Thoracic aorta (tissue), 2 donors: ENCODE measurements around the gene ADAMTS17. TPM values are rescaled to one million over a fixed set of nuclear protein-coding genes. Genes with fewer than 3 reads are reported as not detected.

Source experiments
- ATAC-seq: fragments of 150-250 bp; one replicate; pipeline ENCODE4 v1.8.0; 2017; ENCODE audit warnings: low read depth; ENCODE audit not compliant: insufficient number of reproducible peaks, low FRiP score
- DNase-seq: peaks from one replicate; pipeline ENCODE4 v3.0.0-alpha.2; 2020; ENCODE audit warnings: low spot score
- H3K27ac ChIP-seq, 2 donors: fragments of 200-600 bp; sonication (generic); 1 replicate in 1 of 2; 2 replicates in 1 of 2; pipeline ENCODE4 v1.5.1; 2016; ENCODE audit warnings: mild to moderate bottlenecking in 2 of 2, moderate library complexity in 2 of 2
- H3K27me3 ChIP-seq: fragments of 200-600 bp; sonication (generic); replicated peaks from 2 replicates; pipeline ENCODE4 v1.6.0; 2016; ENCODE audit warnings: mild to moderate bottlenecking; ENCODE audit not compliant: insufficient read depth
- H3K36me3 ChIP-seq: fragments of 200-600 bp; sonication (generic); one replicate; pipeline ENCODE4 v1.5.1; 2016
- H3K4me1 ChIP-seq, 2 donors: fragments of 200-600 bp; sonication (generic); 1 replicate in 1 of 2; 2 replicates in 1 of 2; pipeline versions ENCODE4 v1.5.1 to v1.6.0; 2016; ENCODE audit warnings: low read depth in 2 of 2, mild to moderate bottlenecking in 1 of 2; ENCODE audit not compliant: control insufficient read depth in 1 of 2
- H3K4me3 ChIP-seq: fragments of 200-600 bp; sonication (generic); 2 replicates; pipeline ENCODE4 v1.5.1; 2016; ENCODE audit warnings: mild to moderate bottlenecking
- H3K9me3 ChIP-seq: fragments of 200-600 bp; sonication (generic); 2 replicates; pipeline ENCODE4 v1.5.1; 2016
- total RNA-seq, 2 donors: library from RNA; depleted of rRNA; stranded (reverse); fragments of >200 nt; gene quantifications; one replicate each; pipeline versions ENCODE4 v1.1.0 to v1.2.3, GENCODE V29; 2016
- TF ChIP-seq, protein P1 (sequence below): fragments of 200-600 bp; sonication (generic); IDR thresholded peaks from one replicate; pipeline ENCODE4 v1.5.1; 2019; ENCODE audit warnings: antibody characterized with exemption

Gene ADAMTS17
- total RNA-seq, 2 donors from 2014 or later = 2.8 to 8.1 TPM

DNA sequence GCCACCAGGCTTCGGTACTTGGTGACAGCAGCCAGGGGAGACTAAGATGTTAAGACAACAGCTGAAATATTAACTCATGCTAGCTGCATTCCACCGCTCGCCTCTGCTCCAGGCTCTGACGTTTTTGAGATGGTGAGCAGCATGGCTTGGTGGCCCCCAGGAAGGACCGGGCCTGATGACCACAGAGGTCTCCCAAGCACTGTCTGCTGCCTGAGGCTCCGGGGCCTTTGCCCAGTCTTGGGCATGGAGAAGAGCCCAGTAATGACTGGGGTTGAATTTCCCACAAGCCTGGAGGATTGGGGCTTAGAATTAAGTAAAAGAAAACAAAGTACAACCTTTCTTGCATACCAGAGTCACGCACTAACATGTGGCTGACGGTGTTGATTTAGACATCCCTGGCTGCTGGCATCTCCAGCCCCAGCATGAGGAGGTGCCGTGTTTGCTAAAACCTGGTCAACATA, 364.9 kb downstream of the ADAMTS17 start:
- H3K27me3 ChIP-seq = no peaks in the 10 kb centered on the region
- no peak overlapping the region for H3K27ac ChIP-seq
- TF ChIP-seq, protein P1, sequence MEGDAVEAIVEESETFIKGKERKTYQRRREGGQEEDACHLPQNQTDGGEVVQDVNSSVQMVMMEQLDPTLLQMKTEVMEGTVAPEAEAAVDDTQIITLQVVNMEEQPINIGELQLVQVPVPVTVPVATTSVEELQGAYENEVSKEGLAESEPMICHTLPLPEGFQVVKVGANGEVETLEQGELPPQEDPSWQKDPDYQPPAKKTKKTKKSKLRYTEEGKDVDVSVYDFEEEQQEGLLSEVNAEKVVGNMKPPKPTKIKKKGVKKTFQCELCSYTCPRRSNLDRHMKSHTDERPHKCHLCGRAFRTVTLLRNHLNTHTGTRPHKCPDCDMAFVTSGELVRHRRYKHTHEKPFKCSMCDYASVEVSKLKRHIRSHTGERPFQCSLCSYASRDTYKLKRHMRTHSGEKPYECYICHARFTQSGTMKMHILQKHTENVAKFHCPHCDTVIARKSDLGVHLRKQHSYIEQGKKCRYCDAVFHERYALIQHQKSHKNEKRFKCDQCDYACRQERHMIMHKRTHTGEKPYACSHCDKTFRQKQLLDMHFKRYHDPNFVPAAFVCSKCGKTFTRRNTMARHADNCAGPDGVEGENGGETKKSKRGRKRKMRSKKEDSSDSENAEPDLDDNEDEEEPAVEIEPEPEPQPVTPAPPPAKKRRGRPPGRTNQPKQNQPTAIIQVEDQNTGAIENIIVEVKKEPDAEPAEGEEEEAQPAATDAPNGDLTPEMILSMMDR = no peak
- no peak overlapping the region for H3K4me3 ChIP-seq
- H3K9me3 ChIP-seq = no peaks in the 10 kb centered on the region
- H3K36me3 ChIP-seq = no peaks in the 10 kb centered on the region
- no peak for ATAC-seq
- DNase-seq = no peak
- no peaks in the 10 kb centered on the region for H3K4me1 ChIP-seq

DNA sequence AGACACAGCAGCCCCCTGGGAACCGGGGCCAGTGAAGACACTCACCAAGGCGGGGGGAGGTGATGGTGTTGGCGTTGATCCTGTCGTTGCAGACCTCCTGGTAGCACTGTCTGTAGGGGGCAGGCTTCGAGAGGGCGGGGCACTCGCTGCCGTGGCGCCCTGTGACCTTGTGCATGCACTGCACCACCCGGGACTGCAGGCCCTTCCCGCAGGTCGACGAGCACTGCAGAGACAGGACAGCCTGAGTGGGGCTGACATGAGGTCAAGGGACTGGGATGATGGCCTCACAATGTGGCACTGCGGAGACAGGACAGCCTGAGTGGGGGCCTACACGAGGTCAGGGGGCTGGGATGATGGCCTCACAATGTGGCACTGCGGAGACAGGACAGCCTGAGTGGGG, 365.8 kb downstream of the ADAMTS17 start:
- Histone ChIP-seq H3K9me3 (no peaks in the 10 kb centered on the region), H3K27ac (no peak overlapping the region), H3K36me3 (no peaks in the 10 kb centered on the region), H3K4me1 (no peaks in the 10 kb centered on the region), H3K27me3 (no peaks in the 10 kb centered on the region), H3K4me3 (no peak overlapping the region)
- ATAC-seq (no peak), DNase-seq (no peak)
- TF ChIP-seq, protein P1 = no peak

DNA sequence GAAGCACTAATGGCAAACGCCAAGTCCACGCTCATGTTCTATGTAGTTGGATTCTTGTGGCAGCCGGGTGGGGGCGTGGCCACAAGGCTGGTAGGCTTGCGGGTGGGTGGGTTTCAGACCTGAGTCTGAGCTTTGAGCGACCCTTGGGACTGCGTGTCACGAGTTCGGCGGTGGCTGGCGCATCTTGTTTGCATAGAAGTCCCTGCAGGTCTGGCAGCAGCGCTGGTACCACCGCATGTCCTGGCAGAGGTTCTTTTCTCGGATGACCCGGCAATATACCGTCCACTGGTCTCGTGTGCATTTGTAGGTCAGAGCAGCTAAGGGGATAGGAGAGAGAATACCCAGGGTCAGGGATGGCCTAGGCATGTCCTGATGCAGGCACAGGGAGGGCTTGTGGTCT, 367.5 kb downstream of the ADAMTS17 start:
- H3K36me3 ChIP-seq = no peaks in the 10 kb centered on the region
- no peak for DNase-seq
- no peaks in the 10 kb centered on the region for H3K9me3 ChIP-seq
- no peak overlapping the region for H3K4me3 ChIP-seq
- TF ChIP-seq, protein P1 = no peak
- no peak overlapping the region for H3K27ac ChIP-seq
- H3K27me3 ChIP-seq = no peaks in the 10 kb centered on the region
- ATAC-seq = no peak
- H3K4me1 ChIP-seq = no peaks in the 10 kb centered on the region

DNA sequence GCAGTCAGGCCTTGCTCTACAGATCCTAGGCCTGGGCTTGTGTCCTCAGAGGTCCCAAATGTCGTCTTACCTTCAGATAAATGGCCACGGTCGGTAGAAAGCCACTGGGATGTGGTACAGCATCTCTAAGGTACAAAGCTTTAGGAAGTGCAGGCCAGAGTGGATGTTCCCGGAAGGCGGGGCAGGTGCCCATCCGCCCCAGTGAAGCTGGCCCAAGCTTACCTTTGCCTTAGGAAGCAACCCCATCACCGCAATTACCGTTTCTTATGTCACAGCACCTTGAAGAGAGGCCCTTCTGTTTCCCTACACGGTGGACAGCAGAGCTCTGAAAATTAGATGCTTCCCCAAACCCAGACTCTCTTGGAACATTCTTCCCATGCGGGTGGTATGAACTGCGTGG, 368.4 kb downstream of the ADAMTS17 start:
- Histone ChIP-seq H3K27me3 (no peaks in the 10 kb centered on the region), H3K4me1 (no peaks in the 10 kb centered on the region), H3K9me3 (no peaks in the 10 kb centered on the region), H3K4me3 (no peak overlapping the region), H3K27ac (no peak overlapping the region), H3K36me3 (no peaks in the 10 kb centered on the region)
- TF ChIP-seq, protein P1 = no peak
- ATAC-seq = no peak
- no peak for DNase-seq

DNA sequence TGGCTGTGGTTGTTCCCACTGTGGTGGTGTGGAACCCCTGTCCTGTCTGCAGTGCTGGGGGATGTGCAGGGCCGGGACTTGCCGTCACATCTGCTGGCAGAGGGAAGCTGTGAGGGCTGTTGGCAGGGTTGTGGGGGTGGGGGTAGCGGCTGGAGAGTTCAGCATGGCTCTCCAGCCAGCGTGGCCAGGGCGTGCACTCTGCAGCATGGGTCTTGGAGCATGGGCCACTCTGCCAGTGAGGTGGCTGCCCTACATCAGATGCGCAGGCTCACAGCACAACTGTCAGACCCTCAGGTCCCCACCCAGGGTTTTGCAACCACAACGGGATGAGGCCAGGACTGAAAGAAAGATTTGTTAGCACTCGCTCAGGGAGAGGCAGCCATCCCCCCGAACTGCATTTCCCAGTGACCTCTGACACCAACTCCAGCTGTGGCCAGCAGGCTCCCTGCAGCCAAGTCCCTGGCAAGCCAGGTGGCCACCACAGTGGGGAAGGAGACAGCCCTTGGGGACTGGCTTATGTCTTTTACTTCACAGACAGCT, 370.8 kb downstream of the ADAMTS17 start:
- Histone ChIP-seq H3K9me3 (no peaks in the 10 kb centered on the region), H3K36me3 (no peaks in the 10 kb centered on the region), H3K4me3 (no peak overlapping the region), H3K27ac (no peak overlapping the region), H3K27me3 (no peaks in the 10 kb centered on the region), H3K4me1 (no peaks in the 10 kb centered on the region)
- no peak for ATAC-seq
- DNase-seq = no peak
- TF ChIP-seq, protein P1 = no peak
